HG02973 (cell line): ENCODE data around the gene ZMIZ2.
"Not testable (repeated sequence)": the region's sequence is repeated elsewhere in the genome, so short reads cannot be mapped to it uniquely, and the experiment has no call there.

Source experiments
- ATAC-seq: cut with Tn5 transposase; IDR thresholded peaks from one replicate; pipeline ENCODE4 v1.9.1; 2021; ENCODE audit warnings: moderate library complexity; ENCODE audit not compliant: unreplicated experiment

ZMIZ2 gene

GRCh38 chr7:44748045-44748947 lies at the start of gene ZMIZ2:
TSS of gene ZMIZ2 (plus strand) at chr7:44748847. CDS start at chr7:44756250, 7,403 bp downstream.
- ATAC-seq, result peak; percentile 65

GRCh38 chr7:44699598-44699997 lies 49.0 kb upstream of the ZMIZ2 start:
- ATAC-seq, result not testable (repeated sequence)

- no peak for ATAC-seq
Observed at GRCh38 chr7:44700322-44700721, 48.3 kb upstream of the ZMIZ2 start.

- not testable (repeated sequence) for ATAC-seq
Observed at GRCh38 chr7:44703391-44703790, 45.3 kb upstream of the ZMIZ2 start.

- ATAC-seq, result no peak
Observed at GRCh38 chr7:44703921-44704320, 44.7 kb upstream of the ZMIZ2 start.

GRCh38 chr7:44705434-44705833 lies 43.2 kb upstream of the ZMIZ2 start:
- ATAC-seq, result no peak

GRCh38 chr7:44706788-44707557 lies 41.7 kb upstream of the ZMIZ2 start:
- ATAC-seq, result no peak

GRCh38 chr7:44707558-44708230 lies 41.0 kb upstream of the ZMIZ2 start:
- ATAC-seq, result no peak

GRCh38 chr7:44709011-44709915 lies 39.4 kb upstream of the ZMIZ2 start:
- no peak for ATAC-seq

- ATAC-seq, result no peak
Observed at GRCh38 chr7:44709945-44710596, 38.6 kb upstream of the ZMIZ2 start.

GRCh38 chr7:44711528-44711927 lies 37.1 kb upstream of the ZMIZ2 start:
- no peak for ATAC-seq

GRCh38 chr7:44712012-44712411 lies 36.6 kb upstream of the ZMIZ2 start:
- no peak for ATAC-seq

- no peak for ATAC-seq
Observed at GRCh38 chr7:44713141-44713540, 35.5 kb upstream of the ZMIZ2 start.

- no peak for ATAC-seq
Observed at GRCh38 chr7:44713680-44714335, 34.8 kb upstream of the ZMIZ2 start.

GRCh38 chr7:44716205-44716604 lies 32.4 kb upstream of the ZMIZ2 start:
- no peak for ATAC-seq

- ATAC-seq, result no peak
Observed at GRCh38 chr7:44720301-44720700, 28.3 kb upstream of the ZMIZ2 start.

GRCh38 chr7:44724276-44724675 lies 24.4 kb upstream of the ZMIZ2 start:
- ATAC-seq, result no peak

GRCh38 chr7:44726250-44726649 lies 22.4 kb upstream of the ZMIZ2 start:
- ATAC-seq, result not testable (repeated sequence)
